IMR-90 (cell line): ENCODE results near the gene LGALSL. TPM values are rescaled to one million over a fixed set of nuclear protein-coding genes. Genes with fewer than 3 reads are reported as not detected.

Source experiments
- ATAC-seq: fragments of 200-7000 bp; cut with Tn5 transposase; 2 replicates; pipeline ENCODE4 v1.9.1; 2020; ENCODE audit warnings: low read depth, mild to moderate bottlenecking, moderate library complexity
- BruUV-seq: library from RNA; stranded (reverse); fragments of 400-500 nt; replicated peaks from 2 replicates; lab custom pipeline; 2021; lab: Mats Ljungman, UMichigan
- CTCF ChIA-PET: fragments of 300-600 bp; formaldehyde crosslinking; extraction: SDS; loops from one replicate; lab custom pipeline; 2021; ENCODE audit warnings: antibody characterized with exemption; lab: Yijun Ruan, JAX
- POLR2A ChIA-PET: fragments of 300-600 bp; sonication (Branson Sonifier 250); formaldehyde crosslinking; loops from one replicate; lab custom pipeline; 2022; ENCODE audit warnings: antibody characterized with exemption; ENCODE audit not compliant: unreplicated experiment; lab: Charles Lee
- DNase-seq: peaks from one replicate; pipeline ENCODE4 v3.0.0; 2013
- H2AFZ ChIP-seq: replicated peaks from 2 replicates; pipeline ENCODE3; 2013; ENCODE audit warnings: low read length, mild to moderate bottlenecking; ENCODE audit not compliant: poor library complexity
- H2AK5ac ChIP-seq: 2 replicates; pipeline ENCODE4 v1.6.1; 2013; ENCODE audit warnings: low read depth, low read length, inconsistent platforms
- H2AK9ac ChIP-seq: replicated peaks from 2 replicates; pipeline ENCODE3; 2013; ENCODE audit warnings: mild to moderate bottlenecking, low read depth, low read length, moderate library complexity; ENCODE audit not compliant: poor library complexity
- H2BK120ac ChIP-seq: 2 replicates; pipeline ENCODE4 v1.6.1; 2013; ENCODE audit warnings: low read depth, low read length, inconsistent platforms
- H2BK15ac ChIP-seq: 3 replicates; pipeline ENCODE4 v1.6.1; 2013; ENCODE audit warnings: low read depth, low read length, inconsistent platforms
- H2BK20ac ChIP-seq: 2 replicates; pipeline ENCODE4 v1.6.1; 2013; ENCODE audit warnings: low read depth, mild to moderate bottlenecking, inconsistent platforms, low read length, moderate library complexity
- H2BK5ac ChIP-seq: 2 replicates; pipeline ENCODE4 v1.6.1; 2013; ENCODE audit warnings: mild to moderate bottlenecking, low read depth, low read length, inconsistent platforms; ENCODE audit not compliant: poor library complexity, severe bottlenecking
- H3K14ac ChIP-seq: replicated peaks from 2 replicates; pipeline ENCODE4 v1.6.1; 2013; ENCODE audit warnings: low read depth, low read length, inconsistent platforms
- H3K18ac ChIP-seq: 2 replicates; pipeline ENCODE4 v1.6.1; 2013; ENCODE audit warnings: low read depth, low read length, control low read depth
- H3K23ac ChIP-seq: 2 replicates; pipeline ENCODE4 v1.6.1; 2013; ENCODE audit warnings: low read depth, low read length, inconsistent platforms
- H3K27ac ChIP-seq: 2 replicates; pipeline ENCODE4 v1.5.1; 2013; ENCODE audit warnings: mild to moderate bottlenecking, control low read depth, low read length; ENCODE audit not compliant: insufficient read depth
- H3K27me3 ChIP-seq: 2 replicates; pipeline ENCODE4 v1.6.1; 2013; ENCODE audit warnings: low read length; ENCODE audit not compliant: control insufficient read depth, insufficient read depth
- H3K36me3 ChIP-seq: 2 replicates; pipeline ENCODE4 v1.6.1; 2013; ENCODE audit warnings: low read length, mixed read lengths; ENCODE audit not compliant: control insufficient read depth, insufficient read depth
- H3K4ac ChIP-seq: 2 replicates; pipeline ENCODE4 v1.6.1; 2013; ENCODE audit warnings: low read depth, low read length, inconsistent platforms
- H3K4me1 ChIP-seq: 2 replicates; pipeline ENCODE4 v1.6.1; 2013; ENCODE audit warnings: low read length, mixed read lengths; ENCODE audit not compliant: control insufficient read depth, insufficient read depth
- H3K4me2 ChIP-seq: 2 replicates; pipeline ENCODE4 v1.6.1; 2013; ENCODE audit warnings: low read depth, mild to moderate bottlenecking, control low read depth, low read length, moderate library complexity
- H3K4me3 ChIP-seq: 2 replicates; pipeline ENCODE4 v1.5.1; 2013; ENCODE audit warnings: low read depth, mild to moderate bottlenecking, control low read depth, low read length, moderate library complexity; ENCODE audit not compliant: insufficient read depth
- H3K56ac ChIP-seq: 2 replicates; pipeline ENCODE4 v1.6.1; 2013; ENCODE audit warnings: low read length, inconsistent platforms; ENCODE audit not compliant: insufficient read depth; ENCODE audit errors: extremely low read depth
- H3K79me1 ChIP-seq, 2 experiments: 2 replicates each; pipeline ENCODE4 v1.6.1; 2013; ENCODE audit warnings: low read length in 2 of 2, inconsistent platforms in 1 of 2, low read depth in 1 of 2
- H3K9ac ChIP-seq: 2 replicates; pipeline ENCODE4 v1.6.1; 2013; ENCODE audit warnings: low read depth, low read length, control low read depth
- H3K9me1 ChIP-seq: 2 replicates; pipeline ENCODE4 v1.6.1; 2013; ENCODE audit warnings: low read length, inconsistent platforms; ENCODE audit not compliant: insufficient read depth
- H3K9me3 ChIP-seq: 2 replicates; pipeline ENCODE4 v1.6.1; 2013; ENCODE audit warnings: low read length; ENCODE audit not compliant: control insufficient read depth, insufficient read depth
- H4K20me1 ChIP-seq: 2 replicates; pipeline ENCODE4 v1.6.1; 2013; ENCODE audit warnings: low read length, inconsistent platforms; ENCODE audit not compliant: insufficient read depth
- H4K5ac ChIP-seq: 2 replicates; pipeline ENCODE4 v1.6.1; 2013; ENCODE audit warnings: mild to moderate bottlenecking, low read depth, low read length, control low read depth
- H4K8ac ChIP-seq, 2 experiments: 2 replicates each; pipeline ENCODE4 v1.6.1; 2013; ENCODE audit warnings: low read depth in 2 of 2, low read length in 2 of 2, control low read depth in 1 of 2, inconsistent platforms in 1 of 2
- H4K91ac ChIP-seq: 2 replicates; pipeline ENCODE4 v1.6.1; 2013; ENCODE audit warnings: low read depth, low read length, inconsistent platforms; ENCODE audit not compliant: insufficient read depth
- BHLHE40 ChIP-seq: fragments of 150-350 bp; IDR thresholded peaks from 2 replicates; pipeline ENCODE4 v1.6.1; 2016; ENCODE audit warnings: mild to moderate bottlenecking, low read depth, low read length
- CHD1 ChIP-seq: IDR thresholded peaks from 2 replicates; pipeline ENCODE4 v1.6.1; 2012; ENCODE audit warnings: low read depth, low read length, improper control_type of control experiment
- CTCF ChIP-seq: conservative IDR thresholded peaks from 2 replicates; pipeline ENCODE4 v1.5.1; 2012; ENCODE audit warnings: mild to moderate bottlenecking, low read depth, low read length, improper control_type of control experiment
- FOS ChIP-seq: fragments of 150-350 bp; IDR thresholded peaks from 2 replicates; pipeline ENCODE4 v1.6.1; 2016; ENCODE audit warnings: low read depth, low read length
- MAZ ChIP-seq: IDR thresholded peaks from 2 replicates; pipeline ENCODE4 v1.6.1; 2012; ENCODE audit warnings: low read depth, mild to moderate bottlenecking, low read length, improper control_type of control experiment, moderate library complexity, borderline replicate concordance
- MXI1 ChIP-seq: IDR thresholded peaks from 2 replicates; pipeline ENCODE4 v1.6.1; 2012; ENCODE audit warnings: low read depth, mild to moderate bottlenecking, low read length, moderate library complexity, borderline replicate concordance
- RCOR1 ChIP-seq: IDR thresholded peaks from 2 replicates; pipeline ENCODE4 v1.6.1; 2012; ENCODE audit warnings: mild to moderate bottlenecking, low read length, improper control_type of control experiment; ENCODE audit not compliant: insufficient replicate concordance
- SMC3 ChIP-seq: fragments of 150-350 bp; IDR thresholded peaks from 2 replicates; pipeline ENCODE4 v1.6.1; 2016; ENCODE audit warnings: low read depth, mild to moderate bottlenecking, antibody characterized with exemption, low read length, moderate library complexity
- WGBS, 2 experiments: methylation state at CpG; one replicate each; pipeline versions ENCODE4 v1.1.5 to v1.1.7; 2013; ENCODE audit warnings: missing lambda C conversion rate in 2 of 2; ENCODE audit not compliant: insufficient read length in 1 of 2; ENCODE audit errors: extremely low coverage in 2 of 2; 5-methylcytosine and 5-hydroxymethylcytosine counted together
- dilution Hi-C: fragments of 300-500 bp; cut with HindIII; formaldehyde crosslinking; loops from one replicate; pipeline ENCODE4 v1.14.3; 2018; ENCODE audit warnings: low sequenced_read_pairs; ENCODE audit not compliant: unreplicated experiment
- in situ Hi-C: fragments of 300-500 bp; cut with MboI; formaldehyde crosslinking; loops from 3 replicates; pipeline ENCODE4 v1.14.3; 2019; ENCODE audit warnings: low sequenced_read_pairs, inconsistent platforms, mixed read lengths
- intact Hi-C: fragments of 100-400 bp; cut with micrococcal nuclease; formaldehyde crosslinking; loops from 2 replicates; pipeline ENCODE4 v1.10.0; 2022
- polyA plus RNA-seq, 3 experiments: library from polyadenylated mRNA; depleted of rRNA; stranded (reverse); fragments of >200 nt; gene quantifications; 2 replicates each; pipeline ENCODE4 v1.2.3, GENCODE V29; 2012; ENCODE audit warnings: low replicate concordance in 1 of 3
- total RNA-seq: library from RNA; depleted of rRNA; stranded (reverse); fragments of >200 nt; gene quantifications from 2 replicates; pipeline ENCODE4 v1.2.3, GENCODE V29; 2012

Gene LGALSL
- total and polyA plus RNA-seq, 2 of the 4 experiments (the other 2 are of a cell fraction), result 0.86 to 2.9 TPM

GRCh38 chr2:64482765-64483504 is 29.0 kb downstream of the LGALSL start:
- Histone ChIP-seq H3K79me1 (no peaks in the 10 kb centered on the region), H3K56ac (no peak overlapping the region), H4K91ac (no peak overlapping the region), H3K27ac (no peak overlapping the region), H2AK9ac (no peak overlapping the region), H3K27me3 (peaks cover 59% of the 10 kb centered on the region), H3K18ac (no peak overlapping the region), H3K9ac (no peak overlapping the region), H3K4me1 (no peaks in the 10 kb centered on the region), H3K4me3 (no peak overlapping the region), H3K14ac (no peak overlapping the region), H3K23ac (no peak overlapping the region), H3K36me3 (no peaks in the 10 kb centered on the region), H4K8ac (no peak overlapping the region), H2BK120ac (no peak overlapping the region), H2BK5ac (no peak overlapping the region), H2AFZ (no peak overlapping the region), H3K4ac (no peak overlapping the region), H3K9me1 (no peaks in the 10 kb centered on the region), H2AK5ac (no peak overlapping the region), H3K9me3 (no peaks in the 10 kb centered on the region; the same call in 1 of the 2 replicates), H4K20me1 (no peaks in the 10 kb centered on the region), H4K5ac (no peak overlapping the region), H2BK20ac (no peak overlapping the region), H2BK15ac (no peak overlapping the region), H3K4me2 (no peak overlapping the region)
- CTCF ChIA-PET, result interaction anchor here (2.3 kb wide), 1 partner anchor 152 kb away, joined by 6 read pairs; no protein-coding TSS in a partner anchor
- ATAC-seq, result no peak
- in situ Hi-C loops, result no loop called here
- no peak for DNase-seq
- no peak for TF ChIP-seq SMC3
- no peak for TF ChIP-seq FOS
- TF ChIP-seq MXI1, result no peak
- no peak for TF ChIP-seq CHD1
- no peak for TF ChIP-seq CTCF
- no peak for TF ChIP-seq RCOR1
- no peak for TF ChIP-seq BHLHE40
- TF ChIP-seq MAZ, result no peak
- no TSS peak for BruUV-seq
- intact Hi-C loops, result no loop called here
- POLR2A ChIA-PET, result no interaction called here
- dilution Hi-C loops, result no loop called here
- no CpG with 5 or more reads among the region's 5 CpGs for WGBS, 2 experiments
